ENCODE results near the gene TMEM139. TPM values are rescaled to one million over a fixed set of nuclear protein-coding genes. Genes with fewer than 3 reads are reported as not detected.
A peak's percentile ranks its signal among the peaks of the same experiment; 100 is the strongest.

The TMEM139 gene
- total RNA-seq, 1 experiment from 2014 or later: 0.85 TPM

DNA sequence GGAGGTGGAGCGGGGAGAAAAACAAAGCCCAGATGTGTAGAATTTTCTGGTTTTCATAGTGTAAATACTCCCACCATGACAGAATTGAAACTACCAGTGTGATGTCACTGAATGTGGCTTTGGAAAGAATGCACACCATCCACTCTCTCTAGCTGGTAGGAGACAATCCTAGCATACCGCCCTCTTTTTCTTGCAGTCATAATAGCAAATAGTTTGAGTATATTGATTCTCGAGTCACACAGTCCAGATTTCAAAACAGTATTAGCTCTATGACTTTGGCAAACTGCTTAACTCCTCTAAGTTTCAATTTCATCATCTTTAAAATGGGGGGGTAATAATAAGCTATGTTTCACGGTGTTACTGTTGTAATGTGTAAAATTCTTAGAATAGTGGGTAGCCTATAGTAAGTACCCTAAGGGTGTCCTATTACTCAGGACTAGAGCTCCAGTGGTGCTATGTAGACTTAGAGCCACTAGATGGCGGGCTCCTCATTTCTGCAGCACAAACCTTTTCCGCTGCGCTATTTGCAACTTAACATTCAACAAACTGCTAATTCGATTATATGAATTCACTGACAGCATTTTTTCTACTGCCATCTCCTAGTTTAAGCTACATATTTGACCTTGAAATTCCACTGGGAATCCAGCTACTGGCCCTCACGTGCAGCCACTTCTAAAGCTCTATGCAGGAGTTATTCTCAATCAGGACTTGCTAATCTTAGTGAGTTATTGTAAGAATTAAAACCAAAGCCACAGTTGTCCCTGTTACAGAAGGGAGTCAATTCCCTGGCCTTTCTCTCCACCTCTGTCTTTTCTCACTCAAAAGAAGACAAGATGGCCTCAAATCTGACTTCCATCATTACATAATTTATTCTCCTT, 44.2 kb upstream of the TMEM139 start:
- Histone ChIP-seq H3K9ac (ENCODE audit: extremely low read depth, insufficient read length, low read length) (no peak overlapping the region), H4K20me1 (ENCODE audit: control insufficient read depth, insufficient read depth, insufficient read length) (no peaks in the 10 kb centered on the region), H3K79me2 (ENCODE audit: insufficient read depth, low read length) (no peaks in the 10 kb centered on the region), H3K23ac (ENCODE audit: insufficient read length, low read depth, low read length) (no peak overlapping the region), H3K79me1 (ENCODE audit: insufficient read depth, low read depth, low read length, poor library complexity, severe bottlenecking) (no peaks in the 10 kb centered on the region), H3K27me3 (ENCODE audit: insufficient read depth, low read length) (no peaks in the 10 kb centered on the region), H2BK5ac (ENCODE audit: insufficient read length, low read length) (no peak overlapping the region), H2BK12ac (ENCODE audit: insufficient read length, low read depth, low read length) (no peak overlapping the region), H3K4me1 (ENCODE audit: insufficient read depth, low read length) (no peaks in the 10 kb centered on the region), H3K27ac (ENCODE audit: insufficient read length, low read depth, low read length) (no peak overlapping the region), H3T11ph (ENCODE audit: low read length) (no peak overlapping the region), H3K14ac (ENCODE audit: insufficient read depth, low read length) (no peak overlapping the region), H3K23me2 (ENCODE audit: insufficient read length, low read depth, low read length, poor library complexity, severe bottlenecking) (no peaks in the 10 kb centered on the region), H4K8ac (replicated peaks; ENCODE audit: insufficient read length, low read depth, low read length) (no peak overlapping the region), H4K5ac (ENCODE audit: insufficient read length, low read depth, low read length) (no peak overlapping the region), H3K4me2 (ENCODE audit: insufficient read depth, insufficient read length, low read length) (no peak overlapping the region), H3K18ac (ENCODE audit: insufficient read length, low read depth, low read length) (no peak overlapping the region), H2AFZ (ENCODE audit: low read length) (peak overlapping the region; percentile 77), H3K4ac (ENCODE audit: low read depth, low read length) (no peak overlapping the region), H3K56ac (ENCODE audit: insufficient read length, low read depth, low read length) (no peak overlapping the region), H2AK5ac (ENCODE audit: insufficient read length, low read length) (no peak overlapping the region), H2BK120ac (ENCODE audit: low read depth, low read length, poor library complexity, severe bottlenecking) (no peak overlapping the region), H2BK20ac (ENCODE audit: low read depth, low read length, poor library complexity, severe bottlenecking) (no peak overlapping the region), H3K9me3 (ENCODE audit: control insufficient read depth, low read depth, low read length) (no peaks in the 10 kb centered on the region), H4K91ac (ENCODE audit: insufficient read length, low read depth, low read length) (no peak overlapping the region), H2BK15ac (ENCODE audit: low read depth, low read length) (no peak overlapping the region)
- peaks cover 11% of the 10 kb centered on the region for H3K27me3 Mint-ChIP-seq (ENCODE audit: low read depth)
- TF ChIP-seq, protein P1, sequence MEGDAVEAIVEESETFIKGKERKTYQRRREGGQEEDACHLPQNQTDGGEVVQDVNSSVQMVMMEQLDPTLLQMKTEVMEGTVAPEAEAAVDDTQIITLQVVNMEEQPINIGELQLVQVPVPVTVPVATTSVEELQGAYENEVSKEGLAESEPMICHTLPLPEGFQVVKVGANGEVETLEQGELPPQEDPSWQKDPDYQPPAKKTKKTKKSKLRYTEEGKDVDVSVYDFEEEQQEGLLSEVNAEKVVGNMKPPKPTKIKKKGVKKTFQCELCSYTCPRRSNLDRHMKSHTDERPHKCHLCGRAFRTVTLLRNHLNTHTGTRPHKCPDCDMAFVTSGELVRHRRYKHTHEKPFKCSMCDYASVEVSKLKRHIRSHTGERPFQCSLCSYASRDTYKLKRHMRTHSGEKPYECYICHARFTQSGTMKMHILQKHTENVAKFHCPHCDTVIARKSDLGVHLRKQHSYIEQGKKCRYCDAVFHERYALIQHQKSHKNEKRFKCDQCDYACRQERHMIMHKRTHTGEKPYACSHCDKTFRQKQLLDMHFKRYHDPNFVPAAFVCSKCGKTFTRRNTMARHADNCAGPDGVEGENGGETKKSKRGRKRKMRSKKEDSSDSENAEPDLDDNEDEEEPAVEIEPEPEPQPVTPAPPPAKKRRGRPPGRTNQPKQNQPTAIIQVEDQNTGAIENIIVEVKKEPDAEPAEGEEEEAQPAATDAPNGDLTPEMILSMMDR (conservative IDR thresholded peaks at IDR 0.05): peak; percentile 95
- H3K4me1 Mint-ChIP-seq: peaks cover 3 to 7% of the 10 kb centered on the region in 2 experiments; a peak in 3 of 4 replicates
- H3K4me3 Mint-ChIP-seq: no peak overlapping the region
- DNase-seq: peak; percentile 64
- peaks cover 0 to 7% (median 0%) of the 10 kb centered on the region in 3 experiments; a peak in 4 of 7 replicates for H3K36me3 Mint-ChIP-seq (ENCODE audit: insufficient read depth in 1 of 3, low read depth in 3 of 3)
- H3K27ac Mint-ChIP-seq: no peak overlapping the region
- no CpG with 5 or more reads among the region's 9 CpGs for WGBS (ENCODE audit: extremely low coverage, insufficient read length, low lambda C conversion rate)
- peaks cover 15 to 17% of the 10 kb centered on the region in 2 experiments for H3K9me3 Mint-ChIP-seq
